Measurements from ENCODE around the gene TRPV4. TPM values are rescaled to one million over a fixed set of nuclear protein-coding genes. Genes with fewer than 3 reads are reported as not detected.

Gene TRPV4
- total and polyA plus RNA-seq, 9 of the 15 experiments (the other 6 are each of a cell fraction or from before 2014, with no cell fraction given), result 0.13 TPM; not detected in 8

GRCh38 chr12:109759595-109759994 lies 73.6 kb downstream of the TRPV4 start:
- in situ Hi-C loops (cut with MboI), result no loop called here
- no peaks in the 10 kb centered on the region; a peak in 1 of 5 replicates for H3K4me1 ChIP-seq (replicated peaks in 1 of 2; ENCODE audit: control insufficient read depth in 2 of 2, insufficient read depth in 2 of 2, low read length in 2 of 2)
- intact Hi-C loops (cut with micrococcal nuclease), result no loop called here
- ChIA-PET CTCF (ENCODE audit: low intra/inter-chr PET ratio) (no interaction called here), POLR2A (interaction anchor here (0.6 to 0.7 kb wide), 2 partner anchors 9 to 12 kb away, joined by 3 to 4 read pairs; no protein-coding TSS in a partner anchor)
- FAIRE-seq (no peak), DNase-seq (ENCODE audit: extremely low read depth in 1 of 4, low spot score in 3 of 4) (no peak), ATAC-seq (no peak)
- H3K4me2 ChIP-seq (ENCODE audit: insufficient read depth, low read length), result no peak overlapping the region
- H3K4me3 ChIP-seq, result no peak overlapping the region
- H3K9me1 ChIP-seq (ENCODE audit: control insufficient read depth, insufficient read depth, low read length), result no peaks in the 10 kb centered on the region
- H4K20me1 ChIP-seq (replicated peaks; ENCODE audit: control insufficient read depth, insufficient read depth, low read length), result no peaks in the 10 kb centered on the region; the same call in 1 of the 2 replicates
- no peak overlapping the region for H2AFZ ChIP-seq (ENCODE audit: low read depth, low read length)
- no peaks in the 10 kb centered on the region for H3K36me3 ChIP-seq (ENCODE audit: control insufficient read depth, insufficient read depth, low read length)
- H3K9ac ChIP-seq (ENCODE audit: insufficient read depth in 1 of 2, low read depth in 2 of 2, low read length in 2 of 2), result no peak overlapping the region
- peaks cover 12 to 50% of the 10 kb centered on the region in 2 experiments; a peak in 3 of 5 replicates for H3K27me3 ChIP-seq (ENCODE audit: control insufficient read depth in 2 of 2, insufficient read depth in 2 of 2, low read length in 2 of 2)
- peaks cover 3% of the 10 kb centered on the region; the same call in 1 of the 2 replicates for H3K9me3 ChIP-seq (replicated peaks; ENCODE audit: control insufficient read depth, insufficient read depth, low read depth, low read length)
- H3K79me2 ChIP-seq (ENCODE audit: control insufficient read depth, insufficient read depth, low read length), result no peaks in the 10 kb centered on the region
- 2% methylated on average over 12 of the region's 13 CpGs for WGBS (ENCODE audit: insufficient coverage, low coverage, missing lambda C conversion rate)
- BruUV-seq (replicated peaks), result no TSS peak
- no peak overlapping the region for H3K27ac ChIP-seq (ENCODE audit: extremely low read depth, low read depth, low read length)
- TF ChIP-seq TBP (optimal IDR thresholded peaks at IDR 0.05; ENCODE audit: low read depth, low read length), result no peak
- TF ChIP-seq TFE3 (CRISPR knock-in tag; IDR thresholded peaks at IDR 0.05), result no peak
- no peak for TF ChIP-seq CREB1 (IDR thresholded peaks at IDR 0.05)
- TF ChIP-seq CREB1 (CRISPR knock-in tag; IDR thresholded peaks at IDR 0.05), result no peak
- TF ChIP-seq JUNB (CRISPR knock-in tag; conservative IDR thresholded peaks at IDR 0.05), result no peak
- no peak for TF ChIP-seq RBM39 (optimal IDR thresholded peaks at IDR 0.05; ENCODE audit: low read depth, low read length)
- no peak for TF ChIP-seq RBM17 (IDR thresholded peaks at IDR 0.05; ENCODE audit: borderline replicate concordance, low read depth, low read length)
- TF ChIP-seq ARID3A (IDR thresholded peaks at IDR 0.05; ENCODE audit: borderline replicate concordance, low read depth, low read length), result no peak
- no peak for TF ChIP-seq ZNF75A (CRISPR knock-in tag; IDR thresholded peaks at IDR 0.05)
- no peak for TF ChIP-seq ZBTB17 (CRISPR knock-in tag; IDR thresholded peaks at IDR 0.05)
- TF ChIP-seq SMAD4 (CRISPR knock-in tag; conservative IDR thresholded peaks at IDR 0.05), result no peak
- TF ChIP-seq MYNN (IDR thresholded peaks at IDR 0.05), result no peak
- TF ChIP-seq MYNN (CRISPR knock-in tag; IDR thresholded peaks at IDR 0.05), result no peak
- no peak for TF ChIP-seq SUPT5H (IDR thresholded peaks at IDR 0.05)
- no peak for TF ChIP-seq ARID3B (CRISPR knock-in tag; IDR thresholded peaks at IDR 0.05; ENCODE audit: borderline replicate concordance)
- no peak for TF ChIP-seq BHLHE40 (IDR thresholded peaks at IDR 0.05; ENCODE audit: low read length)
